Renal cortical epithelial cell (primary cell): ENCODE measurements around the gene ANKRD55. TPM values are rescaled to one million over a fixed set of nuclear protein-coding genes. Genes with fewer than 3 reads are reported as not detected.
A peak's percentile ranks its signal among the peaks of the same experiment; 100 is the strongest.
"Not testable (repeated sequence)": the region's sequence is repeated elsewhere in the genome, so short reads cannot be mapped to it uniquely, and the experiment has no call there.

Experiments
- DNase-seq: peaks from one replicate; pipeline ENCODE4 v3.0.0-alpha.2; 2011; ENCODE audit warnings: low read depth
- total RNA-seq: library from RNA; depleted of rRNA; stranded (reverse); fragments of >200 nt; gene quantifications from 2 replicates; pipeline ENCODE4 v1.2.3, GENCODE V29; 2014

Gene ANKRD55
- total RNA-seq, 1 donor from 2014 or later: not detected

GRCh38 chr5:56102889-56103288 is 130.2 kb downstream of the ANKRD55 start:
- peak; percentile 62 for DNase-seq

- DNase-seq: not testable (repeated sequence)
Measured at GRCh38 chr5:56102207-56102606, 130.9 kb downstream of the ANKRD55 start.

- no peak for DNase-seq
Measured at GRCh38 chr5:56101180-56101579, 131.9 kb downstream of the ANKRD55 start.

GRCh38 chr5:56100439-56101176 is 132.5 kb downstream of the ANKRD55 start:
- no peak for DNase-seq

GRCh38 chr5:56099346-56099745 is 133.8 kb downstream of the ANKRD55 start:
- DNase-seq: no peak

- no peak for DNase-seq
Measured at GRCh38 chr5:56097055-56097454, 136.1 kb downstream of the ANKRD55 start.

GRCh38 chr5:56095579-56096102 is 137.5 kb downstream of the ANKRD55 start:
- DNase-seq: no peak

GRCh38 chr5:56094579-56095361 is 138.4 kb downstream of the ANKRD55 start:
- no peak for DNase-seq

- no peak for DNase-seq
Measured at GRCh38 chr5:56093970-56094369, 139.2 kb downstream of the ANKRD55 start.

- no peak for DNase-seq
Measured at GRCh38 chr5:56092115-56092514, 141.0 kb downstream of the ANKRD55 start.

GRCh38 chr5:56091664-56092063 is 141.5 kb downstream of the ANKRD55 start:
- no peak for DNase-seq

GRCh38 chr5:56090793-56091460 is 142.2 kb downstream of the ANKRD55 start:
- no peak for DNase-seq

- DNase-seq: peak; percentile 86
Measured at GRCh38 chr5:56088967-56089829, 143.9 kb downstream of the ANKRD55 start.

GRCh38 chr5:56088431-56088949 is 144.6 kb downstream of the ANKRD55 start:
- DNase-seq: no peak

- DNase-seq: no peak
Measured at GRCh38 chr5:56085193-56085592, 147.9 kb downstream of the ANKRD55 start.

GRCh38 chr5:56083286-56083854 is 149.8 kb downstream of the ANKRD55 start:
- DNase-seq: no peak

- peak; percentile 44 for DNase-seq
Measured at GRCh38 chr5:56081053-56081642, 152.0 kb downstream of the ANKRD55 start.

GRCh38 chr5:56080375-56081052 is 152.6 kb downstream of the ANKRD55 start:
- no peak for DNase-seq

- DNase-seq: not testable (repeated sequence)
Measured at GRCh38 chr5:56079157-56079500, 154.0 kb downstream of the ANKRD55 start.
